H1 (cell line): ENCODE measurements around the gene COLQ. TPM values are rescaled to one million over a fixed set of nuclear protein-coding genes. Genes with fewer than 3 reads are reported as not detected.

Source experiments
- CTCF ChIA-PET: fragments of 300-600 bp; sonication (Branson Sonifier 250); formaldehyde crosslinking; loops from one replicate; lab custom pipeline; 2021; ENCODE audit not compliant: partially characterized antibody; lab: Charles Lee
- POLR2A ChIA-PET: fragments of 300-600 bp; sonication (Branson Sonifier 250); formaldehyde crosslinking; loops from one replicate; lab custom pipeline; 2021; ENCODE audit warnings: inconsistent platforms; ENCODE audit not compliant: partially characterized antibody; lab: Charles Lee
- DNase-seq, 2 experiments: peaks; one replicate each; pipeline versions ENCODE4 v3.0.0 to v3.0.0-alpha.2; 2010 to 2022; ENCODE audit warnings: low spot score in 2 of 2, low read depth in 1 of 2, mixed read lengths in 1 of 2
- FAIRE-seq: peaks from 2 replicates; lab custom pipeline; 2011; peaks lifted over from hg19 to GRCh38; lab: Jason Lieb, UNC
- H2AFZ ChIP-seq: 2 replicates; pipeline ENCODE4 v1.8.1; 2012; ENCODE audit warnings: low read length, inconsistent platforms
- H2AK5ac ChIP-seq: 2 replicates; pipeline ENCODE4 v1.6.1; 2013; ENCODE audit warnings: low read depth, low read length
- H2BK120ac ChIP-seq: replicated peaks from 2 replicates; pipeline ENCODE3; 2013; ENCODE audit warnings: low read depth, low read length, inconsistent platforms
- H2BK12ac ChIP-seq: 2 replicates; pipeline ENCODE4 v1.6.1; 2013; ENCODE audit warnings: low read depth, low read length
- H2BK15ac ChIP-seq: 2 replicates; pipeline ENCODE4 v1.6.1; 2013; ENCODE audit warnings: low read length
- H2BK20ac ChIP-seq: 2 replicates; pipeline ENCODE4 v1.6.1; 2013; ENCODE audit warnings: low read length
- H2BK5ac ChIP-seq: 2 replicates; pipeline ENCODE4 v1.6.1; 2013; ENCODE audit warnings: low read depth, low read length
- H3K14ac ChIP-seq: 2 replicates; pipeline ENCODE4 v1.6.1; 2013; ENCODE audit warnings: inconsistent platforms; ENCODE audit not compliant: insufficient read length
- H3K18ac ChIP-seq: 2 replicates; pipeline ENCODE4 v1.6.1; 2013; ENCODE audit warnings: low read length; ENCODE audit errors: extremely low read depth
- H3K23ac ChIP-seq: 2 replicates; pipeline ENCODE4 v1.6.1; 2013; ENCODE audit warnings: inconsistent platforms; ENCODE audit not compliant: insufficient read length
- H3K23me2 ChIP-seq: 2 replicates; pipeline ENCODE4 v1.6.1; 2013; ENCODE audit warnings: low read depth, low read length
- H3K27ac ChIP-seq: 2 replicates; pipeline ENCODE4 v1.6.1; 2011; ENCODE audit warnings: low read depth, low read length, inconsistent platforms
- H3K27me3 ChIP-seq, 4 experiments: replicated peaks in 1 of 4; 1 replicate in 1 of 4; 2 replicates in 3 of 4; pipeline versions ENCODE4 v1.6.1 to v1.8.1; 2011 to 2013; ENCODE audit warnings: low read length in 3 of 4, mild to moderate bottlenecking in 3 of 4, inconsistent platforms in 2 of 4, mixed read lengths in 2 of 4, moderate library complexity in 1 of 4; ENCODE audit not compliant: control insufficient read depth in 3 of 4, insufficient read depth in 3 of 4; ENCODE audit errors: extremely low read depth in 1 of 4
- H3K36me3 ChIP-seq, 4 experiments: 2 replicates each; pipeline versions ENCODE4 v1.6.1 to v1.8.1; 2011 to 2013; ENCODE audit warnings: mild to moderate bottlenecking in 4 of 4, low read length in 3 of 4, moderate library complexity in 2 of 4, control low read depth in 1 of 4, inconsistent platforms in 1 of 4; ENCODE audit not compliant: insufficient read depth in 4 of 4, control insufficient read depth in 2 of 4
- H3K4ac ChIP-seq: replicated peaks from 2 replicates; pipeline ENCODE3; 2013; ENCODE audit warnings: low read length, low read depth, mixed read lengths, inconsistent platforms; ENCODE audit not compliant: insufficient read length
- H3K4me1 ChIP-seq, 4 experiments: replicated peaks in 1 of 4; 1 replicate in 1 of 4; 2 replicates in 3 of 4; pipeline versions ENCODE4 v1.6.1 to v1.8.1; 2011 to 2013; ENCODE audit warnings: low read length in 3 of 4, inconsistent platforms in 2 of 4, mixed read lengths in 1 of 4; ENCODE audit not compliant: insufficient read depth in 4 of 4, control insufficient read depth in 3 of 4
- H3K4me2 ChIP-seq, 2 experiments: 2 replicates each; pipeline versions ENCODE4 v1.6.1 to v1.8.1; 2011 to 2013; ENCODE audit warnings: low read depth in 2 of 2, low read length in 2 of 2, control low read depth in 1 of 2, inconsistent platforms in 1 of 2, mild to moderate bottlenecking in 1 of 2; ENCODE audit not compliant: insufficient read depth in 1 of 2
- H3K4me3 ChIP-seq, 4 experiments: fragments of 200-600, 300-600 bp in 1 of 4; sonication (generic), shearing (Covaris generic), sonication (Bioruptor Twin) in 1 of 4; 2 replicates each; pipeline versions ENCODE4 v1.5.1 to v1.8.1; 2011 to 2016; ENCODE audit warnings: low read length in 4 of 4, low read depth in 3 of 4, control low read depth in 2 of 4, inconsistent platforms in 2 of 4, mild to moderate bottlenecking in 2 of 4, mixed read lengths in 1 of 4, moderate library complexity in 1 of 4; ENCODE audit not compliant: insufficient read depth in 2 of 4; ENCODE audit errors: extremely low read depth in 1 of 4
- H3K56ac ChIP-seq: replicated peaks from 2 replicates; pipeline ENCODE3; 2013; ENCODE audit warnings: low read depth, mild to moderate bottlenecking, mixed read lengths, low read length, inconsistent platforms; ENCODE audit not compliant: insufficient read length
- H3K79me1 ChIP-seq: 2 replicates; pipeline ENCODE4 v1.6.1; 2013; ENCODE audit warnings: low read depth, low read length, control low read depth
- H3K79me2 ChIP-seq, 2 experiments: 2 replicates each; pipeline versions ENCODE4 v1.6.1 to v1.8.1; 2012 to 2013; ENCODE audit warnings: low read length in 2 of 2, mild to moderate bottlenecking in 2 of 2, inconsistent platforms in 1 of 2; ENCODE audit not compliant: insufficient read depth in 2 of 2, control insufficient read depth in 1 of 2
- H3K9ac ChIP-seq, 4 experiments: replicated peaks in 1 of 4; 1 replicate in 1 of 4; 2 replicates in 3 of 4; pipeline versions ENCODE4 v1.6.1 to v1.8.1; 2011 to 2013; ENCODE audit warnings: low read depth in 3 of 4, low read length in 3 of 4, control low read depth in 2 of 4, mild to moderate bottlenecking in 2 of 4, moderate library complexity in 2 of 4, inconsistent platforms in 1 of 4; ENCODE audit errors: extremely low read depth in 1 of 4
- H3K9me3 ChIP-seq, 2 experiments: 2 replicates each; pipeline versions ENCODE4 v1.6.1 to v1.8.1; 2012 to 2013; ENCODE audit warnings: mild to moderate bottlenecking in 2 of 2, moderate library complexity in 2 of 2, control low read depth in 1 of 2, inconsistent platforms in 1 of 2, low read depth in 1 of 2, low read length in 1 of 2, mixed read lengths in 1 of 2; ENCODE audit not compliant: insufficient read depth in 2 of 2
- H4K20me1 ChIP-seq, 2 experiments: replicated peaks in 1 of 2; 2 replicates each; pipeline versions ENCODE3 to v1.8.1; 2011 to 2013; ENCODE audit warnings: inconsistent platforms in 2 of 2, low read length in 2 of 2, mild to moderate bottlenecking in 1 of 2; ENCODE audit not compliant: insufficient read depth in 2 of 2, control insufficient read depth in 1 of 2
- H4K5ac ChIP-seq: 2 replicates; pipeline ENCODE4 v1.6.1; 2013; ENCODE audit warnings: low read length, low read depth, mixed read lengths, inconsistent platforms; ENCODE audit not compliant: insufficient read length
- H4K8ac ChIP-seq: 2 replicates; pipeline ENCODE4 v1.8.0; 2013; ENCODE audit warnings: mild to moderate bottlenecking, moderate library complexity, low read length, inconsistent platforms; ENCODE audit not compliant: insufficient read depth; ENCODE audit errors: extremely low read depth
- H4K91ac ChIP-seq: replicated peaks from 2 replicates; pipeline ENCODE3; 2013; ENCODE audit warnings: low read length, mixed read lengths, inconsistent platforms; ENCODE audit not compliant: insufficient read length
- BACH1 ChIP-seq: IDR thresholded peaks from 2 replicates; pipeline ENCODE4 v1.6.1; 2012; ENCODE audit warnings: low read length, improper control_type of control experiment
- CBX8 ChIP-seq: fragments of 300-800, 300-1000 bp; sonication (generic); IDR thresholded peaks from 2 replicates; pipeline ENCODE4 v1.7.1; 2016; ENCODE audit warnings: low read depth, low read length, borderline replicate concordance
- GABPA ChIP-seq: IDR thresholded peaks from 2 replicates; pipeline ENCODE4 v1.6.1; 2011; ENCODE audit warnings: mild to moderate bottlenecking, low read length, moderate library complexity, borderline replicate concordance; ENCODE audit not compliant: insufficient read depth
- HDAC2 ChIP-seq, 2 experiments: fragments of 300-600 bp in 1 of 2; sonication (generic) in 1 of 2; IDR thresholded peaks; 2 replicates each; pipeline ENCODE4 v1.6.1; 2011 to 2012; ENCODE audit warnings: low read depth in 2 of 2, low read length in 2 of 2, mild to moderate bottlenecking in 2 of 2, moderate library complexity in 2 of 2, borderline replicate concordance in 1 of 2, inconsistent platforms in 1 of 2
- KDM1A ChIP-seq: fragments of 200-600, 300-600 bp; sonication (generic); IDR thresholded peaks from 2 replicates; pipeline ENCODE4 v1.7.1; 2016; ENCODE audit warnings: mild to moderate bottlenecking, low read length, borderline replicate concordance
- RXRA ChIP-seq: IDR thresholded peaks from 2 replicates; pipeline ENCODE4 v1.6.1; 2011; ENCODE audit warnings: low read depth, mild to moderate bottlenecking, low read length, moderate library complexity; ENCODE audit not compliant: insufficient read depth
- SP2 ChIP-seq: IDR thresholded peaks from 2 replicates; pipeline ENCODE4 v1.6.1; 2012; ENCODE audit warnings: mild to moderate bottlenecking, low read length, inconsistent platforms
- YY1 ChIP-seq: IDR thresholded peaks from 2 replicates; pipeline ENCODE4 v1.6.1; 2011; ENCODE audit warnings: low read depth, mild to moderate bottlenecking, low read length
- WGBS, 2 experiments: shearing (Covaris generic) in 1 of 2; methylation state at CpG; one replicate each; pipeline versions ENCODE4 v1.1.6 to v1.1.7; 2013 to 2015; ENCODE audit warnings: low lambda C conversion rate in 2 of 2, mixed read lengths in 2 of 2, inconsistent platforms in 1 of 2, low coverage in 1 of 2, missing lambda C conversion rate in 1 of 2; ENCODE audit not compliant: insufficient replicate concordance in 2 of 2, insufficient coverage in 1 of 2, insufficient read length in 1 of 2; ENCODE audit errors: extremely low coverage in 1 of 2, missing lambda C conversion rate in 1 of 2; 5-methylcytosine and 5-hydroxymethylcytosine counted together
- polyA plus RNA-seq, 7 experiments: library from polyadenylated mRNA; depleted of rRNA in 3 of 7; stranded (reverse) in 5 of 7; unstranded in 2 of 7; fragments of >200 nt in 5 of 7; fragments of 200-250 nt in 2 of 7; gene quantifications; 1 replicate in 5 of 7; 2 replicates in 1 of 7; 4 replicates in 1 of 7; pipeline versions ENCODE4 v1.2.1 to v1.2.3, GENCODE V29; 2011 to 2013; ENCODE audit warnings: missing spikeins in 2 of 7, mixed read lengths in 2 of 7
- total RNA-seq: library from RNA; stranded (reverse); fragmentation: NEBNext Ultra II Directional; extraction: Animal tissue kit (Norgen Biotek cat#: 25700); gene quantifications from 2 replicates; pipeline ENCODE4 v1.2.1, GENCODE V29; 2021

COLQ gene
- total and polyA plus RNA-seq, 2 of the 8 experiments (the other 6 are each of a cell fraction or from before 2014, with no cell fraction given): 1.5 to 1.9 TPM

DNA sequence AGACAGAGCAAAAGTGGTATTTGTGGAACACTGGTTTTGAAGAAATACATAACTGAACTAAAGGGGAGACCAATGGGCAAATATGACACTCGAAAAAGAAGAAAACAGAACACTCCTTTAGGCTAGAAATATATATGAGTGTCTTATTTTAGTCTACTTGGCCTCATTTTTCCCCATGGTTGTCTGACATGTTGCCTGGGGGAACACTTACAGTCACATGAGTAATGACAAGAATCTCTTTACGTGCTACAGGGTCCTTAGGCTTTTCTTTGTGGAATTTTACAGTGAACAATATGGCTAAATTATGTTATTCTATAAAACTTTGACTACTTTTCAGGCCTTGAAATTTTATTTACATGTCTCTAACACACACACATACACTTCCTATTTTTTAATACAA is 111.7 kb downstream of the COLQ start:
- TF ChIP-seq RXRA (no peak), YY1 (no peak), GABPA (no peak), SP2 (no peak), BACH1 (no peak), KDM1A (no peak), CBX8 (no peak), HDAC2 (IDR thresholded peaks at IDR 0.05; ENCODE audit: borderline replicate concordance in 1 of 2, low read depth in 2 of 2, low read length in 2 of 2) (no peak)
- TF ChIP-seq, all 59 proteins: peak for 0
- ChIA-PET POLR2A (interaction anchor here (0.6 kb wide), 1 partner anchor 22 kb away, joined by 3 read pairs; no protein-coding TSS in a partner anchor), CTCF (interaction anchor here (8.1 kb wide), 1 partner anchor 143 kb away, joined by 227 read pairs; no protein-coding TSS in a partner anchor)
- H2BK15ac ChIP-seq: no peak overlapping the region
- no peak overlapping the region for H3K9ac ChIP-seq
- no peak overlapping the region for H2BK12ac ChIP-seq
- H3K4ac ChIP-seq: no peak overlapping the region
- H3K27me3 ChIP-seq: no peaks in the 10 kb centered on the region
- no peaks in the 10 kb centered on the region for H3K79me1 ChIP-seq
- no peak overlapping the region for H2BK20ac ChIP-seq
- DNase-seq: no peak
- no peak overlapping the region for H3K18ac ChIP-seq
- H3K14ac ChIP-seq: no peak overlapping the region
- H4K5ac ChIP-seq: no peak overlapping the region
- H3K4me1 ChIP-seq: no peaks in the 10 kb centered on the region
- no peaks in the 10 kb centered on the region for H3K79me2 ChIP-seq
- no peaks in the 10 kb centered on the region for H4K20me1 ChIP-seq
- no peak overlapping the region for H3K56ac ChIP-seq
- WGBS, 2 experiments: 89% methylated on average over 2 of the region's 2 CpGs; no CpG with 5 or more reads in 1 of the 2 experiments
- H4K91ac ChIP-seq: no peak overlapping the region
- FAIRE-seq: no peak
- no peaks in the 10 kb centered on the region for H3K9me3 ChIP-seq
- H2AFZ ChIP-seq: no peak overlapping the region
- no peak overlapping the region for H2AK5ac ChIP-seq
- H3K4me2 ChIP-seq: no peak overlapping the region
- no peaks in the 10 kb centered on the region for H3K23me2 ChIP-seq
- H3K27ac ChIP-seq: no peak overlapping the region
- no peak overlapping the region for H2BK120ac ChIP-seq
- no peak overlapping the region for H2BK5ac ChIP-seq
- no peak overlapping the region for H3K23ac ChIP-seq
- H3K36me3 ChIP-seq: peaks cover 2 to 32% (median 15%) of the 10 kb centered on the region in 4 experiments; a peak in 7 of 8 replicates
- H4K8ac ChIP-seq: no peak overlapping the region
- no peak overlapping the region for H3K4me3 ChIP-seq
